ENCODE data around the gene CUBN.

CUBN gene

GRCh38 chr10:17098012-17098411, 31.6 kb downstream of the CUBN start (continued):
- no peak for TF ChIP-seq ZNF354C (tag by site-specific recombination; IDR thresholded peaks at IDR 0.05; ENCODE audit: borderline replicate concordance, low read depth)
- no peak for TF ChIP-seq ZNF16 (tag by site-specific recombination; IDR thresholded peaks at IDR 0.05; ENCODE audit: low read depth)
- TF ChIP-seq ZNF37A (tag by site-specific recombination; IDR thresholded peaks at IDR 0.05) = no peak
- no peak for TF ChIP-seq KLF7 (tag by site-specific recombination; IDR thresholded peaks at IDR 0.05; ENCODE audit: borderline replicate concordance)

GRCh38 chr10:17094844-17095243, 34.8 kb downstream of the CUBN start:
- H3K36me3 ChIP-seq (ENCODE audit: control insufficient read depth in 2 of 2, insufficient read depth in 1 of 2, low read length in 2 of 2) = no peaks in the 10 kb centered on the region
- no peak overlapping the region for H3K4me3 ChIP-seq (ENCODE audit: low read depth, low read length)
- H3K4me1 ChIP-seq (ENCODE audit: control insufficient read depth, insufficient read depth, low read length) = no peaks in the 10 kb centered on the region
- POLR2A ChIA-PET = no interaction called here
- CTCF ChIA-PET = no interaction called here
- H3K9me3 ChIP-seq (ENCODE audit: control insufficient read depth, insufficient read depth, low read depth, low read length) = no peaks in the 10 kb centered on the region
- TF ChIP-seq ZSCAN4 (tag by site-specific recombination; IDR thresholded peaks at IDR 0.05) (no peak), AEBP2 (tag by site-specific recombination; IDR thresholded peaks at IDR 0.05; ENCODE audit: borderline replicate concordance) (no peak), ZNF626 (tag by site-specific recombination; IDR thresholded peaks at IDR 0.05) (0 out of 2 replicates have a peak, but pooled peaks have one; percentile 67), SP7 (tag by site-specific recombination; IDR thresholded peaks at IDR 0.05) (no peak), SETDB1 (IDR thresholded peaks at IDR 0.05; ENCODE audit: insufficient read length, low read length) (peak; percentile 68), ZNF341 (tag by site-specific recombination; IDR thresholded peaks at IDR 0.05; ENCODE audit: low read depth) (no peak), ZNF24 (tag by site-specific recombination; IDR thresholded peaks at IDR 0.05) (0 out of 2 replicates have a peak, but pooled peaks have one; percentile 50), ZNF280D (tag by site-specific recombination; IDR thresholded peaks at IDR 0.05) (peak; percentile 73; the same call in 1 of the 2 replicates)
- no peak overlapping the region for H3K27ac ChIP-seq (ENCODE audit: extremely low read depth, low read depth, low read length)

- Histone ChIP-seq H3K36me3 (ENCODE audit: control insufficient read depth in 2 of 2, insufficient read depth in 1 of 2, low read length in 2 of 2) (no peaks in the 10 kb centered on the region), H3K27ac (ENCODE audit: extremely low read depth, low read depth, low read length) (no peak overlapping the region), H3K4me1 (ENCODE audit: control insufficient read depth, insufficient read depth, low read length) (no peaks in the 10 kb centered on the region), H3K4me3 (ENCODE audit: low read depth, low read length) (no peak overlapping the region), H3K9me3 (ENCODE audit: control insufficient read depth, insufficient read depth, low read depth, low read length) (no peaks in the 10 kb centered on the region)
- CTCF ChIA-PET = interaction anchor here (0.6 kb wide), 1 partner anchor 133 kb away, joined by 3 read pairs; no protein-coding TSS in a partner anchor
- TF ChIP-seq ZNF274 (IDR thresholded peaks at IDR 0.05; ENCODE audit: low read length) (no peak), ZNF274 (tag by site-specific recombination; IDR thresholded peaks at IDR 0.05; ENCODE audit: borderline replicate concordance) (no peak), ZNF501 (tag by site-specific recombination; IDR thresholded peaks at IDR 0.05) (no peak), ZNF544 (tag by site-specific recombination; IDR thresholded peaks at IDR 0.05) (no peak), ZNF37A (tag by site-specific recombination; IDR thresholded peaks at IDR 0.05) (no peak), ZNF148 (tag by site-specific recombination; IDR thresholded peaks at IDR 0.05; ENCODE audit: borderline replicate concordance) (no peak), ZNF660 (tag by site-specific recombination; IDR thresholded peaks at IDR 0.05) (no peak), YY1 (tag by site-specific recombination; IDR thresholded peaks at IDR 0.05) (no peak), ZFHX2 (tag by site-specific recombination; conservative IDR thresholded peaks at IDR 0.05) (no peak)
- POLR2A ChIA-PET = no interaction called here
Observed at GRCh38 chr10:17092986-17093803, 36.4 kb downstream of the CUBN start.
